ENCODE results near the gene CD72. TPM values are rescaled to one million over a fixed set of nuclear protein-coding genes. Genes with fewer than 3 reads are reported as not detected.
A peak's percentile ranks its signal among the peaks of the same experiment; 100 is the strongest.

The CD72 gene
- total and polyA plus RNA-seq, 4 donors = 2.0 to 5.7 (median 3.5) TPM

DNA sequence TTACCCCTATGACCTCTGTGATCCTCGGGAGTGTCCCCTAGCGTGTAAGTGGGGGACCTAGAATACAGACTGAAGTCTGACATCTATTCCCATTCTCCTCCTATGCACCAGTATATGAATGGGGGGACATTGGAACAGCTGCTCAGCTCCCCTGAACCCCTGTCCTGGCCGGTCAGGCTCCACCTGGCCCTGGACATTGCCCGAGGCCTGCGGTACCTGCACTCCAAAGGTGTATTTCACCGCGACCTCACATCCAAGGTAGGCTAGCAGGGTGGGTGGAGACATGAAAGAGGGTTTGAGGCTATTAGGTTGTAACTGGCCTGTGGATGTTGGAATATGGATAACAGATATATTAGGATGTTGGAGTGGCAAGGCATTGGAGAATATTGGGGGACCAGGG lies 11.5 kb downstream of the CD72 start:
- no peaks in the 10 kb centered on the region for H3K27me3 ChIP-seq (ENCODE audit: control insufficient read depth in 4 of 4, insufficient read depth in 4 of 4, low read length in 3 of 4)
- no peak for DNase-seq (ENCODE audit: low spot score)
- H3K4me3 ChIP-seq (ENCODE audit: low read depth in 1 of 3, low read length in 3 of 3) = no peak overlapping the region
- TF ChIP-seq RXRA (IDR thresholded peaks at IDR 0.05) = no peak
- TF ChIP-seq, protein P1, sequence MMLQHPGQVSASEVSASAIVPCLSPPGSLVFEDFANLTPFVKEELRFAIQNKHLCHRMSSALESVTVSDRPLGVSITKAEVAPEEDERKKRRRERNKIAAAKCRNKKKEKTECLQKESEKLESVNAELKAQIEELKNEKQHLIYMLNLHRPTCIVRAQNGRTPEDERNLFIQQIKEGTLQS (IDR thresholded peaks at IDR 0.05) = no peak
- no peak for TF ChIP-seq HNF4G (IDR thresholded peaks at IDR 0.05)
- TF ChIP-seq, protein P2, sequence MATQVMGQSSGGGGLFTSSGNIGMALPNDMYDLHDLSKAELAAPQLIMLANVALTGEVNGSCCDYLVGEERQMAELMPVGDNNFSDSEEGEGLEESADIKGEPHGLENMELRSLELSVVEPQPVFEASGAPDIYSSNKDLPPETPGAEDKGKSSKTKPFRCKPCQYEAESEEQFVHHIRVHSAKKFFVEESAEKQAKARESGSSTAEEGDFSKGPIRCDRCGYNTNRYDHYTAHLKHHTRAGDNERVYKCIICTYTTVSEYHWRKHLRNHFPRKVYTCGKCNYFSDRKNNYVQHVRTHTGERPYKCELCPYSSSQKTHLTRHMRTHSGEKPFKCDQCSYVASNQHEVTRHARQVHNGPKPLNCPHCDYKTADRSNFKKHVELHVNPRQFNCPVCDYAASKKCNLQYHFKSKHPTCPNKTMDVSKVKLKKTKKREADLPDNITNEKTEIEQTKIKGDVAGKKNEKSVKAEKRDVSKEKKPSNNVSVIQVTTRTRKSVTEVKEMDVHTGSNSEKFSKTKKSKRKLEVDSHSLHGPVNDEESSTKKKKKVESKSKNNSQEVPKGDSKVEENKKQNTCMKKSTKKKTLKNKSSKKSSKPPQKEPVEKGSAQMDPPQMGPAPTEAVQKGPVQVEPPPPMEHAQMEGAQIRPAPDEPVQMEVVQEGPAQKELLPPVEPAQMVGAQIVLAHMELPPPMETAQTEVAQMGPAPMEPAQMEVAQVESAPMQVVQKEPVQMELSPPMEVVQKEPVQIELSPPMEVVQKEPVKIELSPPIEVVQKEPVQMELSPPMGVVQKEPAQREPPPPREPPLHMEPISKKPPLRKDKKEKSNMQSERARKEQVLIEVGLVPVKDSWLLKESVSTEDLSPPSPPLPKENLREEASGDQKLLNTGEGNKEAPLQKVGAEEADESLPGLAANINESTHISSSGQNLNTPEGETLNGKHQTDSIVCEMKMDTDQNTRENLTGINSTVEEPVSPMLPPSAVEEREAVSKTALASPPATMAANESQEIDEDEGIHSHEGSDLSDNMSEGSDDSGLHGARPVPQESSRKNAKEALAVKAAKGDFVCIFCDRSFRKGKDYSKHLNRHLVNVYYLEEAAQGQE (IDR thresholded peaks at IDR 0.05) = no peak
- TF ChIP-seq FOXA1 (IDR thresholded peaks at IDR 0.05) = no peak
- no peak for TF ChIP-seq EGR1 (IDR thresholded peaks at IDR 0.05; ENCODE audit: low read depth in 2 of 2)
- no peak for TF ChIP-seq TAF1 (conservative IDR thresholded peaks at IDR 0.05)
- TF ChIP-seq, protein P3, sequence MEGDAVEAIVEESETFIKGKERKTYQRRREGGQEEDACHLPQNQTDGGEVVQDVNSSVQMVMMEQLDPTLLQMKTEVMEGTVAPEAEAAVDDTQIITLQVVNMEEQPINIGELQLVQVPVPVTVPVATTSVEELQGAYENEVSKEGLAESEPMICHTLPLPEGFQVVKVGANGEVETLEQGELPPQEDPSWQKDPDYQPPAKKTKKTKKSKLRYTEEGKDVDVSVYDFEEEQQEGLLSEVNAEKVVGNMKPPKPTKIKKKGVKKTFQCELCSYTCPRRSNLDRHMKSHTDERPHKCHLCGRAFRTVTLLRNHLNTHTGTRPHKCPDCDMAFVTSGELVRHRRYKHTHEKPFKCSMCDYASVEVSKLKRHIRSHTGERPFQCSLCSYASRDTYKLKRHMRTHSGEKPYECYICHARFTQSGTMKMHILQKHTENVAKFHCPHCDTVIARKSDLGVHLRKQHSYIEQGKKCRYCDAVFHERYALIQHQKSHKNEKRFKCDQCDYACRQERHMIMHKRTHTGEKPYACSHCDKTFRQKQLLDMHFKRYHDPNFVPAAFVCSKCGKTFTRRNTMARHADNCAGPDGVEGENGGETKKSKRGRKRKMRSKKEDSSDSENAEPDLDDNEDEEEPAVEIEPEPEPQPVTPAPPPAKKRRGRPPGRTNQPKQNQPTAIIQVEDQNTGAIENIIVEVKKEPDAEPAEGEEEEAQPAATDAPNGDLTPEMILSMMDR (IDR thresholded peaks at IDR 0.05; ENCODE audit: low read depth, low read length, missing input control) = no peak
- TF ChIP-seq FOXA2 (IDR thresholded peaks at IDR 0.05) = no peak
- no peak overlapping the region for H3K27ac ChIP-seq (ENCODE audit: low read depth in 1 of 2, low read length in 2 of 2)
- WGBS = 93% methylated on average over 7 of the region's 7 CpGs
- H3K9ac ChIP-seq (ENCODE audit: low read depth in 1 of 2, low read length in 2 of 2) = no peak overlapping the region
- H3K36me3 ChIP-seq (ENCODE audit: control insufficient read depth in 4 of 4, insufficient read depth in 3 of 4, low read depth in 1 of 4, low read length in 3 of 4) = peaks cover 3 to 19% (median 8%) of the 10 kb centered on the region in 4 donors
- H3K4me1 ChIP-seq (ENCODE audit: control insufficient read depth in 4 of 4, insufficient read depth in 4 of 4, low read length in 3 of 4) = peaks cover 7 to 35% (median 23%) of the 10 kb centered on the region in 4 donors
- H3K9me3 ChIP-seq (ENCODE audit: control insufficient read depth in 4 of 4, low read length in 3 of 4) = no peaks in the 10 kb centered on the region

DNA sequence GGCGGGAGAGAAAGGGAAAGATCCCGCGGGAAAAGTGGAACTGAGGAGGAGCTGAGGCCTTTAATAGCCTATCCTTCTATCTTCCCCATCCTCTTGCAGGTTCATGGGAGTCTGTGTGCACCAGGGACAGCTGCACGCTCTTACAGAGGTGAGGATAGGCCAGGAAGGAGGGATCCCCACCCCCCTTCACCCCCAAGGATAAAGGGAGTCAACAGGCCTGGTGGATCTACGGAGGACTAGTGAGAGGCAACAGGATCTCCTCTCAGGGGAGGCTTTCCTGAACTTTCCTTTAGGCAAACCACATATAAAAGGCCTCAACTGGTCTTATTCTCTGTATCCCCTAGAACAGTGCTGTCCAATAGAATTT lies 12.1 kb downstream of the CD72 start:
- TF ChIP-seq YY1 (IDR thresholded peaks at IDR 0.05) = no peak
- Histone ChIP-seq H3K36me3 (ENCODE audit: control insufficient read depth in 4 of 4, insufficient read depth in 3 of 4, low read depth in 1 of 4, low read length in 3 of 4) (peaks cover 3 to 19% (median 8%) of the 10 kb centered on the region in 4 donors), H3K4me3 (ENCODE audit: low read depth in 1 of 3, low read length in 3 of 3) (peak overlapping the region; percentile 59 to 94 (median 63)), H3K9me3 (ENCODE audit: control insufficient read depth in 4 of 4, low read length in 3 of 4) (no peaks in the 10 kb centered on the region), H3K27me3 (ENCODE audit: control insufficient read depth in 4 of 4, insufficient read depth in 4 of 4, low read length in 3 of 4) (no peaks in the 10 kb centered on the region), H3K4me1 (ENCODE audit: control insufficient read depth in 4 of 4, insufficient read depth in 4 of 4, low read length in 3 of 4) (peaks cover 7 to 35% (median 23%) of the 10 kb centered on the region in 4 donors), H3K9ac (ENCODE audit: low read depth in 1 of 2, low read length in 2 of 2) (peak overlapping the region in 1 of 2 donors; percentile 48), H3K27ac (ENCODE audit: low read depth in 1 of 2, low read length in 2 of 2) (no peak overlapping the region)
- no peak for DNase-seq (ENCODE audit: low spot score)
- WGBS = 21% methylated on average over 5 of the region's 5 CpGs

- Histone ChIP-seq H3K27me3 (ENCODE audit: control insufficient read depth in 4 of 4, insufficient read depth in 4 of 4, low read length in 3 of 4) (no peaks in the 10 kb centered on the region), H3K4me1 (ENCODE audit: control insufficient read depth in 4 of 4, insufficient read depth in 4 of 4, low read length in 3 of 4) (peaks cover 7 to 35% (median 23%) of the 10 kb centered on the region in 4 donors), H3K9me3 (ENCODE audit: control insufficient read depth in 4 of 4, low read length in 3 of 4) (no peaks in the 10 kb centered on the region), H3K4me3 (ENCODE audit: low read depth in 1 of 3, low read length in 3 of 3) (peak overlapping the region; percentile 59 to 94 (median 63)), H3K27ac (ENCODE audit: low read depth in 1 of 2, low read length in 2 of 2) (no peak overlapping the region), H3K9ac (ENCODE audit: low read depth in 1 of 2, low read length in 2 of 2) (peak overlapping the region in 1 of 2 donors; percentile 48), H3K36me3 (ENCODE audit: control insufficient read depth in 4 of 4, insufficient read depth in 3 of 4, low read depth in 1 of 4, low read length in 3 of 4) (peaks cover 3 to 19% (median 8%) of the 10 kb centered on the region in 4 donors)
- under 1% methylated on average over 76 of the region's 76 CpGs for WGBS
- no peak for DNase-seq (ENCODE audit: low spot score)
- TF ChIP-seq, protein P2 (IDR thresholded peaks at IDR 0.05) = no peak
- no peak for TF ChIP-seq JUND (IDR thresholded peaks at IDR 0.05)
- no peak for TF ChIP-seq EGR1 (IDR thresholded peaks at IDR 0.05; ENCODE audit: low read depth in 2 of 2)
- TF ChIP-seq, protein P3 (IDR thresholded peaks at IDR 0.05; ENCODE audit: low read depth, low read length, missing input control) = no peak
These were observed 12.7 kb downstream of the CD72 start for GRCh38 chr9:35605351-35606137.

Measured in liver (tissue), 9 donors.